H1 (cell line): Measurements from ENCODE around the gene LYRM4. TPM values are rescaled to one million over a fixed set of nuclear protein-coding genes. Genes with fewer than 3 reads are reported as not detected.

ENCODE experiments used
- CTCF ChIA-PET: fragments of 300-600 bp; sonication (Branson Sonifier 250); formaldehyde crosslinking; loops from one replicate; lab custom pipeline; 2021; ENCODE audit not compliant: partially characterized antibody; lab: Charles Lee
- POLR2A ChIA-PET: fragments of 300-600 bp; sonication (Branson Sonifier 250); formaldehyde crosslinking; loops from one replicate; lab custom pipeline; 2021; ENCODE audit warnings: inconsistent platforms; ENCODE audit not compliant: partially characterized antibody; lab: Charles Lee
- DNase-seq, 2 experiments: peaks; one replicate each; pipeline versions ENCODE4 v3.0.0 to v3.0.0-alpha.2; 2010 to 2022; ENCODE audit warnings: low spot score in 2 of 2, low read depth in 1 of 2, mixed read lengths in 1 of 2
- FAIRE-seq: peaks from 2 replicates; lab custom pipeline; 2011; peaks lifted over from hg19 to GRCh38; lab: Jason Lieb, UNC
- H2AFZ ChIP-seq: 2 replicates; pipeline ENCODE4 v1.8.1; 2012; ENCODE audit warnings: low read length, inconsistent platforms
- H2AK5ac ChIP-seq: 2 replicates; pipeline ENCODE4 v1.6.1; 2013; ENCODE audit warnings: low read depth, low read length
- H2BK120ac ChIP-seq: replicated peaks from 2 replicates; pipeline ENCODE3; 2013; ENCODE audit warnings: low read depth, low read length, inconsistent platforms
- H2BK12ac ChIP-seq: 2 replicates; pipeline ENCODE4 v1.6.1; 2013; ENCODE audit warnings: low read depth, low read length
- H2BK15ac ChIP-seq: 2 replicates; pipeline ENCODE4 v1.6.1; 2013; ENCODE audit warnings: low read length
- H2BK20ac ChIP-seq: 2 replicates; pipeline ENCODE4 v1.6.1; 2013; ENCODE audit warnings: low read length
- H2BK5ac ChIP-seq: 2 replicates; pipeline ENCODE4 v1.6.1; 2013; ENCODE audit warnings: low read depth, low read length
- H3K14ac ChIP-seq: 2 replicates; pipeline ENCODE4 v1.6.1; 2013; ENCODE audit warnings: inconsistent platforms; ENCODE audit not compliant: insufficient read length
- H3K18ac ChIP-seq: 2 replicates; pipeline ENCODE4 v1.6.1; 2013; ENCODE audit warnings: low read length; ENCODE audit errors: extremely low read depth
- H3K23ac ChIP-seq: 2 replicates; pipeline ENCODE4 v1.6.1; 2013; ENCODE audit warnings: inconsistent platforms; ENCODE audit not compliant: insufficient read length
- H3K23me2 ChIP-seq: 2 replicates; pipeline ENCODE4 v1.6.1; 2013; ENCODE audit warnings: low read depth, low read length
- H3K27ac ChIP-seq: 2 replicates; pipeline ENCODE4 v1.6.1; 2011; ENCODE audit warnings: low read depth, low read length, inconsistent platforms
- H3K27me3 ChIP-seq, 4 experiments: replicated peaks in 1 of 4; 1 replicate in 1 of 4; 2 replicates in 3 of 4; pipeline versions ENCODE4 v1.6.1 to v1.8.1; 2011 to 2013; ENCODE audit warnings: low read length in 3 of 4, mild to moderate bottlenecking in 3 of 4, inconsistent platforms in 2 of 4, mixed read lengths in 2 of 4, moderate library complexity in 1 of 4; ENCODE audit not compliant: control insufficient read depth in 3 of 4, insufficient read depth in 3 of 4; ENCODE audit errors: extremely low read depth in 1 of 4
- H3K36me3 ChIP-seq, 4 experiments: 2 replicates each; pipeline versions ENCODE4 v1.6.1 to v1.8.1; 2011 to 2013; ENCODE audit warnings: mild to moderate bottlenecking in 4 of 4, low read length in 3 of 4, moderate library complexity in 2 of 4, control low read depth in 1 of 4, inconsistent platforms in 1 of 4; ENCODE audit not compliant: insufficient read depth in 4 of 4, control insufficient read depth in 2 of 4
- H3K4ac ChIP-seq: replicated peaks from 2 replicates; pipeline ENCODE3; 2013; ENCODE audit warnings: low read length, low read depth, mixed read lengths, inconsistent platforms; ENCODE audit not compliant: insufficient read length
- H3K4me1 ChIP-seq, 4 experiments: replicated peaks in 1 of 4; 1 replicate in 1 of 4; 2 replicates in 3 of 4; pipeline versions ENCODE4 v1.6.1 to v1.8.1; 2011 to 2013; ENCODE audit warnings: low read length in 3 of 4, inconsistent platforms in 2 of 4, mixed read lengths in 1 of 4; ENCODE audit not compliant: insufficient read depth in 4 of 4, control insufficient read depth in 3 of 4
- H3K4me2 ChIP-seq, 2 experiments: 2 replicates each; pipeline versions ENCODE4 v1.6.1 to v1.8.1; 2011 to 2013; ENCODE audit warnings: low read depth in 2 of 2, low read length in 2 of 2, control low read depth in 1 of 2, inconsistent platforms in 1 of 2, mild to moderate bottlenecking in 1 of 2; ENCODE audit not compliant: insufficient read depth in 1 of 2
- H3K4me3 ChIP-seq, 4 experiments: fragments of 200-600, 300-600 bp in 1 of 4; sonication (generic), shearing (Covaris generic), sonication (Bioruptor Twin) in 1 of 4; 2 replicates each; pipeline versions ENCODE4 v1.5.1 to v1.8.1; 2011 to 2016; ENCODE audit warnings: low read length in 4 of 4, low read depth in 3 of 4, control low read depth in 2 of 4, inconsistent platforms in 2 of 4, mild to moderate bottlenecking in 2 of 4, mixed read lengths in 1 of 4, moderate library complexity in 1 of 4; ENCODE audit not compliant: insufficient read depth in 2 of 4; ENCODE audit errors: extremely low read depth in 1 of 4
- H3K56ac ChIP-seq: replicated peaks from 2 replicates; pipeline ENCODE3; 2013; ENCODE audit warnings: low read depth, mild to moderate bottlenecking, mixed read lengths, low read length, inconsistent platforms; ENCODE audit not compliant: insufficient read length
- H3K79me1 ChIP-seq: 2 replicates; pipeline ENCODE4 v1.6.1; 2013; ENCODE audit warnings: low read depth, low read length, control low read depth
- H3K79me2 ChIP-seq, 2 experiments: 2 replicates each; pipeline versions ENCODE4 v1.6.1 to v1.8.1; 2012 to 2013; ENCODE audit warnings: low read length in 2 of 2, mild to moderate bottlenecking in 2 of 2, inconsistent platforms in 1 of 2; ENCODE audit not compliant: insufficient read depth in 2 of 2, control insufficient read depth in 1 of 2
- H3K9ac ChIP-seq, 4 experiments: replicated peaks in 1 of 4; 1 replicate in 1 of 4; 2 replicates in 3 of 4; pipeline versions ENCODE4 v1.6.1 to v1.8.1; 2011 to 2013; ENCODE audit warnings: low read depth in 3 of 4, low read length in 3 of 4, control low read depth in 2 of 4, mild to moderate bottlenecking in 2 of 4, moderate library complexity in 2 of 4, inconsistent platforms in 1 of 4; ENCODE audit errors: extremely low read depth in 1 of 4
- H3K9me3 ChIP-seq, 2 experiments: 2 replicates each; pipeline versions ENCODE4 v1.6.1 to v1.8.1; 2012 to 2013; ENCODE audit warnings: mild to moderate bottlenecking in 2 of 2, moderate library complexity in 2 of 2, control low read depth in 1 of 2, inconsistent platforms in 1 of 2, low read depth in 1 of 2, low read length in 1 of 2, mixed read lengths in 1 of 2; ENCODE audit not compliant: insufficient read depth in 2 of 2
- H4K20me1 ChIP-seq, 2 experiments: replicated peaks in 1 of 2; 2 replicates each; pipeline versions ENCODE3 to v1.8.1; 2011 to 2013; ENCODE audit warnings: inconsistent platforms in 2 of 2, low read length in 2 of 2, mild to moderate bottlenecking in 1 of 2; ENCODE audit not compliant: insufficient read depth in 2 of 2, control insufficient read depth in 1 of 2
- H4K5ac ChIP-seq: 2 replicates; pipeline ENCODE4 v1.6.1; 2013; ENCODE audit warnings: low read length, low read depth, mixed read lengths, inconsistent platforms; ENCODE audit not compliant: insufficient read length
- H4K8ac ChIP-seq: 2 replicates; pipeline ENCODE4 v1.8.0; 2013; ENCODE audit warnings: mild to moderate bottlenecking, moderate library complexity, low read length, inconsistent platforms; ENCODE audit not compliant: insufficient read depth; ENCODE audit errors: extremely low read depth
- H4K91ac ChIP-seq: replicated peaks from 2 replicates; pipeline ENCODE3; 2013; ENCODE audit warnings: low read length, mixed read lengths, inconsistent platforms; ENCODE audit not compliant: insufficient read length
- ATF2 ChIP-seq: IDR thresholded peaks from 2 replicates; pipeline ENCODE4 v1.6.1; 2012; ENCODE audit warnings: low read length, inconsistent platforms
- EZH2 ChIP-seq: fragments of 200-600 bp; sonication (generic); IDR thresholded peaks from 2 replicates; pipeline ENCODE4 v1.7.1; 2012; ENCODE audit warnings: low read depth, mild to moderate bottlenecking, moderate library complexity, low read length, inconsistent platforms; ENCODE audit not compliant: severe bottlenecking
- KDM5A ChIP-seq: fragments of 200-600 bp; IDR thresholded peaks from 2 replicates; pipeline ENCODE4 v1.7.1; 2012; ENCODE audit warnings: mild to moderate bottlenecking, low read length, inconsistent platforms, mixed read lengths
- NRF1 ChIP-seq: IDR thresholded peaks from 2 replicates; pipeline ENCODE4 v1.6.1; 2011; ENCODE audit warnings: mild to moderate bottlenecking, low read depth, low read length, improper control_type of control experiment
- RAD21 ChIP-seq, 2 experiments: IDR thresholded peaks in 1 of 2; conservative IDR thresholded peaks in 1 of 2; 2 replicates each; pipeline ENCODE4 v1.6.1; 2011; ENCODE audit warnings: low read depth in 2 of 2, low read length in 2 of 2, improper control_type of control experiment in 1 of 2, inconsistent platforms in 1 of 2, mild to moderate bottlenecking in 1 of 2, moderate library complexity in 1 of 2
- WGBS, 2 experiments: shearing (Covaris generic) in 1 of 2; methylation state at CpG; one replicate each; pipeline versions ENCODE4 v1.1.6 to v1.1.7; 2013 to 2015; ENCODE audit warnings: low lambda C conversion rate in 2 of 2, mixed read lengths in 2 of 2, inconsistent platforms in 1 of 2, low coverage in 1 of 2, missing lambda C conversion rate in 1 of 2; ENCODE audit not compliant: insufficient replicate concordance in 2 of 2, insufficient coverage in 1 of 2, insufficient read length in 1 of 2; ENCODE audit errors: extremely low coverage in 1 of 2, missing lambda C conversion rate in 1 of 2; 5-methylcytosine and 5-hydroxymethylcytosine counted together
- long read RNA-seq, 2 experiments: library from RNA in 1 of 2; library from capped mRNA in 1 of 2; stranded (forward); transcript quantifications; one replicate each; pipeline ENCODE4 v2.0.0, GENCODE V29; 2021; ENCODE audit warnings: inconsistent platforms in 1 of 2
- polyA minus RNA-seq, 3 experiments: library from RNA; depleted of rRNA, polyadenylated mRNA; stranded (reverse); fragments of >200 nt; gene quantifications; 1 replicate in 2 of 3; 2 replicates in 1 of 3; pipeline ENCODE4 v1.2.3, GENCODE V29; 2011
- polyA plus RNA-seq, 7 experiments: library from polyadenylated mRNA; depleted of rRNA in 3 of 7; stranded (reverse) in 5 of 7; unstranded in 2 of 7; fragments of >200 nt in 5 of 7; fragments of 200-250 nt in 2 of 7; gene quantifications; 1 replicate in 5 of 7; 2 replicates in 1 of 7; 4 replicates in 1 of 7; pipeline versions ENCODE4 v1.2.1 to v1.2.3, GENCODE V29; 2011 to 2013; ENCODE audit warnings: missing spikeins in 2 of 7, mixed read lengths in 2 of 7
- total RNA-seq: library from RNA; stranded (reverse); fragmentation: NEBNext Ultra II Directional; extraction: Animal tissue kit (Norgen Biotek cat#: 25700); gene quantifications from 2 replicates; pipeline ENCODE4 v1.2.1, GENCODE V29; 2021

Gene LYRM4
- 61.3 and 62.8 TPM in 2 replicates for total RNA-seq
- polyA plus RNA-seq (2011; rRNA removed): 49.2 and 56.6 TPM in 2 replicates
- 50.9 TPM for polyA plus RNA-seq (2011; cell fraction: cytosol; rRNA removed)
- polyA plus RNA-seq (2011; cell fraction: nucleus; rRNA removed): 34.2 TPM
- 51.0 to 69.7 TPM (median 53.0 TPM) in 4 replicates for polyA plus RNA-seq (2012, experiment 1 of 2)
- 48.4 TPM for polyA plus RNA-seq (2012, experiment 2 of 2)
- polyA plus RNA-seq (2013, experiment 1 of 2): 34.7 TPM
- 36.1 TPM for polyA plus RNA-seq (2013, experiment 2 of 2)
- polyA minus RNA-seq (2011; rRNA and poly(A)+ RNA removed): 46.9 and 49.6 TPM in 2 replicates
- 24.0 TPM for polyA minus RNA-seq (2011; cell fraction: cytosol; rRNA and poly(A)+ RNA removed)
- 17.9 TPM for polyA minus RNA-seq (2011; cell fraction: nucleus; rRNA and poly(A)+ RNA removed)
- long read RNA-seq, experiment 1, full-length matches to known transcripts: 82 of 95 reads
- long read RNA-seq, experiment 1, partial matches to known transcripts: 4 of 95 reads
- long read RNA-seq, experiment 1, other reads (novel, unspliced or antisense): 9 of 95 reads
- long read RNA-seq, experiment 2, full-length matches to known transcripts: 23 of 25 reads
- long read RNA-seq, experiment 2, partial matches to known transcripts: 1 of 25 reads
- long read RNA-seq, experiment 2, other reads (novel, unspliced or antisense): 1 of 25 reads

DNA sequence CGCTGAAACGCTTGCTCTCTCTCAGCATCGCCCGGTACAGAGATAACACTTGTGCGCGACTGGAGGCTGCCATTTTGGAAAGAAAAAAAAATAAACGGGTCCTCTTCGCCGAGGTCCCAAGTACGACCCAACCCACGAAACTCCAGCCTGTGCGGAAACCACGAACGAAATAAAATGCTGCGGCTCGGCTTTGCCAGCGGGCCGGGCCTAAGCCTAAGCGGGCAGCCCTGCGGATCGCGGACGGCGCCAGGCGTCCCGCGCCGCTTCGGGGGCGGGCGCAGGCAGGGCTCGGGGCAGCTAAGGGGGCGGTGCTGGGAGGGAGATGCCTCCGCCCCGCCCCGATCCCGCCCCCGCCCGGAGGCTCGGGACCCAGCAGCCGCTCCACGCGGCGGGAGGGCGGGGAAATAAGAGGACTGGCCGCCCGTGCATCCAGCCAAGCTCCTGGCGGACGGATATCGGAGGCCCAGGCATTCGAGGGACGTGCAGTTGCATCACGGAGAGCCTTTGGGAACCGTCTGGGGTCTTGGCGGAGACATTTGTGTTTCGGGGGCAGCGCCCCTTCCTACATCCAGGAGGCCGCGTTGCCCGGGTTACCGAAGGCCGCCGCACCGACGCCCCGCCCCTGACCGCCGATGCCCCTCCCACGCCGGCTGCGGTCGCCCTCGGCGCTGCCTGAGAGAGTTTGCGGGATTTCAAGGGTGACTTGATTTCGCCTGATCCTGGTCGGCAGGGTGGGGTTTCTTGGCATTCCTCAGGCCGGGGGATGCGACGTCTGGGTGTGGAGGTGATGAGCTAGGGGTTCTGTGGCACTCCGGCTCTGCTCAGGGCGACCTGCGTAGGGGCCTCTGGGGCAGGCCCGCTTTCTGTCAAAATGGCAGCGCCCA, at the start of gene LYRM4, which contains the start of gene FARS2:
TSS of gene LYRM4 (minus strand) at position 290 of the 884 bp plus-strand sequence. CDS start at position 73, 217 bp downstream.
TSS of gene FARS2 (plus strand) at position 853 of the 884 bp plus-strand sequence.
- H4K8ac ChIP-seq: peak within 1 kb of the TSS; percentile 100
- H3K18ac ChIP-seq: peak within 1 kb of the TSS; percentile 99
- peaks cover 0 to 8% (median 2%) of the 10 kb centered on the region in 4 experiments; a peak in 3 of 8 replicates for H3K36me3 ChIP-seq
- H3K14ac ChIP-seq: no peak within 1 kb of the TSS
- FAIRE-seq (no peak), DNase-seq (peak; percentile 73 to 96)
- H3K23me2 ChIP-seq: peaks cover 9% of the 10 kb centered on the region
- peak within 1 kb of the TSS; percentile 99 for H2BK5ac ChIP-seq
- H2BK12ac ChIP-seq: peak within 1 kb of the TSS; percentile 97
- H3K23ac ChIP-seq: no peak within 1 kb of the TSS
- H3K79me1 ChIP-seq: peaks cover 10% of the 10 kb centered on the region; the same call in 1 of the 2 replicates
- peak within 1 kb of the TSS; percentile 88 to 97 (median 96) for H3K9ac ChIP-seq
- peak within 1 kb of the TSS; percentile 100 for H4K5ac ChIP-seq
- H3K27ac ChIP-seq: peak within 1 kb of the TSS; percentile 98
- H2BK20ac ChIP-seq: no peak within 1 kb of the TSS
- H2BK120ac ChIP-seq: no peak within 1 kb of the TSS
- no peak within 1 kb of the TSS for H2AK5ac ChIP-seq
- H3K27me3 ChIP-seq: no peaks in the 10 kb centered on the region
- no peaks in the 10 kb centered on the region; a peak in 1 of 4 replicates for H3K9me3 ChIP-seq
- H3K56ac ChIP-seq: peak within 1 kb of the TSS; percentile 95
- peaks cover 0 to 1% (median 0%) of the 10 kb centered on the region in 4 experiments; a peak in 1 of 7 replicates for H3K4me1 ChIP-seq
- H3K4ac ChIP-seq: peak within 1 kb of the TSS; percentile 73
- peak within 1 kb of the TSS; percentile 73 to 92 (median 82) for H3K4me3 ChIP-seq
- H3K79me2 ChIP-seq: peaks cover 0 to 60% of the 10 kb centered on the region in 2 experiments; a peak in 2 of 4 replicates
- POLR2A ChIA-PET: interaction anchor here (0.5 to 2.6 kb wide), 16 partner anchors 9 to 1065 kb away, joined by 3 to 13 read pairs (median 4); no protein-coding TSS in a partner anchor
- peaks cover 0 to 5% of the 10 kb centered on the region in 2 experiments for H4K20me1 ChIP-seq
- peak within 1 kb of the TSS; percentile 99 for H2BK15ac ChIP-seq
- CTCF ChIA-PET: interaction anchor here (0.7 to 1.6 kb wide), 2 partner anchors 117 to 142 kb away, joined by 3 to 5 read pairs; no protein-coding TSS in a partner anchor
- peak within 1 kb of the TSS; percentile 97 for H4K91ac ChIP-seq
- H3K4me2 ChIP-seq: peak within 1 kb of the TSS; percentile 84 to 91
- 0% methylated on average over 33 of the region's 85 CpGs; no CpG with 5 or more reads in 1 of the 2 experiments for WGBS, 2 experiments
- H2AFZ ChIP-seq: peak within 1 kb of the TSS; percentile 100
- TF ChIP-seq NRF1: no peak
- no peak for TF ChIP-seq RAD21 (IDR thresholded peaks at IDR 0.05 in 1 of 2, conservative IDR thresholded peaks at IDR 0.05 in 1 of 2; ENCODE audit: low read depth in 2 of 2, low read length in 2 of 2)
- peak; percentile 52; the same call in 1 of the 2 replicates for TF ChIP-seq KDM5A
- TF ChIP-seq ATF2: no peak
- no peak for TF ChIP-seq EZH2
